OCI-LY7 (cell line): ENCODE results near the gene GABRR2. TPM values are rescaled to one million over a fixed set of nuclear protein-coding genes. Genes with fewer than 3 reads are reported as not detected.

Experiments
- BruUV-seq: library from RNA; stranded (reverse); fragments of 400-500 nt; replicated peaks from 2 replicates; lab custom pipeline; 2021; lab: Mats Ljungman, UMichigan
- CTCF ChIA-PET: fragments of 300-600 bp; sonication (Branson Sonifier 250); formaldehyde crosslinking; loops from one replicate; lab custom pipeline; 2022; ENCODE audit warnings: antibody characterized with exemption; ENCODE audit not compliant: unreplicated experiment; lab: Charles Lee
- POLR2A ChIA-PET: fragments of 300-600 bp; sonication (Branson Sonifier 250); formaldehyde crosslinking; loops from one replicate; lab custom pipeline; 2022; ENCODE audit warnings: antibody characterized with exemption; lab: Charles Lee
- DNase-seq: peaks from one replicate; pipeline ENCODE4 v3.0.0-alpha.2; 2015; ENCODE audit warnings: low spot score
- H2AFZ ChIP-seq: fragments of 200-600 bp; sonication (generic), shearing (Covaris generic); 2 replicates; pipeline ENCODE4 v1.6.1; 2014; ENCODE audit warnings: mild to moderate bottlenecking, antibody characterized with exemption, low read length, moderate library complexity
- H3K27ac ChIP-seq: fragments of 200-600 bp; sonication (generic); 2 replicates; pipeline ENCODE4 v1.5.1; 2014; ENCODE audit warnings: mixed run types, low read depth, mild to moderate bottlenecking, moderate library complexity, low read length, inconsistent platforms; ENCODE audit not compliant: poor library complexity, severe bottlenecking
- H3K36me3 ChIP-seq: fragments of 200-600 bp; sonication (generic); 2 replicates; pipeline ENCODE4 v1.6.1; 2014; ENCODE audit warnings: mild to moderate bottlenecking, antibody characterized with exemption, low read length, moderate library complexity, mixed read lengths; ENCODE audit not compliant: insufficient read depth
- H3K4me1 ChIP-seq: fragments of 200-600 bp; sonication (generic); 2 replicates; pipeline ENCODE4 v1.5.1; 2014; ENCODE audit warnings: mild to moderate bottlenecking, low read length; ENCODE audit not compliant: insufficient read depth, poor library complexity, severe bottlenecking
- H3K4me2 ChIP-seq: fragments of 200-600 bp; sonication (generic); 2 replicates; pipeline ENCODE4 v1.6.1; 2014; ENCODE audit warnings: mild to moderate bottlenecking, low read length
- H3K4me3 ChIP-seq: fragments of 200-600 bp; sonication (generic); 2 replicates; pipeline ENCODE4 v1.5.1; 2014; ENCODE audit warnings: mild to moderate bottlenecking, low read depth, low read length; ENCODE audit not compliant: poor library complexity, severe bottlenecking
- H3K79me2 ChIP-seq: fragments of 200-600 bp; sonication (generic); 2 replicates; pipeline ENCODE4 v1.6.1; 2016; ENCODE audit warnings: low read depth, mild to moderate bottlenecking, low read length, moderate library complexity, mixed read lengths; ENCODE audit not compliant: insufficient read depth
- H3K9me2 ChIP-seq: fragments of 200-600 bp; sonication (generic); 2 replicates; pipeline ENCODE4 v1.6.1; 2016; ENCODE audit warnings: mild to moderate bottlenecking, low read length, mixed read lengths; ENCODE audit not compliant: insufficient read depth
- H3K9me3 ChIP-seq: fragments of 200-600 bp; sonication (generic); 2 replicates; pipeline ENCODE4 v1.6.1; 2014; ENCODE audit warnings: mild to moderate bottlenecking, mixed run types, low read length, mixed read lengths
- H4K20me1 ChIP-seq: fragments of 200-600 bp; sonication (generic); 2 replicates; pipeline ENCODE4 v1.6.1; 2014; ENCODE audit warnings: mild to moderate bottlenecking, antibody characterized with exemption, low read length, moderate library complexity, mixed read lengths; ENCODE audit not compliant: insufficient read depth
- EZH2phosphoT487 ChIP-seq: fragments of 200-600 bp; sonication (generic); IDR thresholded peaks from 2 replicates; pipeline ENCODE4 v1.6.1; 2018; ENCODE audit warnings: low read depth, borderline replicate concordance, mild to moderate bottlenecking, mixed run types, antibody characterized with exemption, low read length, moderate library complexity, mixed read lengths
- intact Hi-C: fragments of 100-400 bp; cut with micrococcal nuclease; formaldehyde crosslinking; loops from one replicate; pipeline ENCODE4 v1.10.0; 2022; ENCODE audit not compliant: unreplicated experiment
- total RNA-seq, 2 experiments: library from RNA; depleted of rRNA in 1 of 2; stranded (reverse); fragments of >200 nt in 1 of 2; shearing (Covaris generic) in 1 of 2; gene quantifications; 2 replicates each; pipeline ENCODE4 v1.2.3, GENCODE V29; 2014 to 2022
- TF ChIP-seq, protein P1 (sequence below): fragments of 200-600 bp; sonication (generic); conservative IDR thresholded peaks from 2 replicates; pipeline ENCODE4 v1.5.1; 2014; ENCODE audit warnings: mild to moderate bottlenecking, antibody characterized with exemption, low read length, moderate library complexity, mixed read lengths

The GABRR2 gene
- total RNA-seq, 2 experiments from 2014 or later = 5.2 to 7.0 TPM

DNA sequence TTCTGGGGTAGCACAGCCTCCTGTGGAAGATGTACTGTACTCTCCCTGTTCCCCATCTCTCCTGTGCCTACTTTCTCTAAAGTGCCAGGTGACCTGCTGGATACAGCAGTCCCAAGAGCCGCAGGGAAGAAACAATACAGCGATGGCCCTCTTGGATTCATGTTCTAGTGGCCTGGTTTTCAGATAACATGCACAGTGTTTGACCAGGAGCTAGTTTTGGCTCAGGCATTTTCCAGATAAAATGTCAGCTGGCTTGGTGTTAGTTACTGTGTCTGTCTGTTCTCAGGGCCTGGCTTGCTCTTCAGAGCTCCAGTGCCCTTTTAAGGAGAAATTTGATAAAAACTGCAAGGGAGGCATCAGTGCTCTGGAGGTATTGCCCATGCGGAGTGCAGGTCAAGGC, 41.3 kb downstream of the GABRR2 start:
- CTCF ChIA-PET = no interaction called here
- H3K9me3 ChIP-seq = no peaks in the 10 kb centered on the region
- H3K27ac ChIP-seq = no peak overlapping the region
- no peak overlapping the region for H3K4me3 ChIP-seq
- DNase-seq = no peak
- POLR2A ChIA-PET = interaction anchor here (0.9 kb wide), 1 partner anchor 24 kb away, joined by 3 read pairs; no protein-coding TSS in a partner anchor
- no peaks in the 10 kb centered on the region for H4K20me1 ChIP-seq
- H3K4me1 ChIP-seq = peaks cover 23% of the 10 kb centered on the region
- H2AFZ ChIP-seq = no peak overlapping the region
- H3K9me2 ChIP-seq = no peaks in the 10 kb centered on the region
- BruUV-seq = no TSS peak
- no peak overlapping the region for H3K4me2 ChIP-seq
- intact Hi-C loops = no loop called here
- 0 out of 2 replicates have a peak, but pooled peaks cover 3% of the 10 kb centered on the region for H3K79me2 ChIP-seq
- no peak for TF ChIP-seq EZH2phosphoT487
- TF ChIP-seq, protein P1, sequence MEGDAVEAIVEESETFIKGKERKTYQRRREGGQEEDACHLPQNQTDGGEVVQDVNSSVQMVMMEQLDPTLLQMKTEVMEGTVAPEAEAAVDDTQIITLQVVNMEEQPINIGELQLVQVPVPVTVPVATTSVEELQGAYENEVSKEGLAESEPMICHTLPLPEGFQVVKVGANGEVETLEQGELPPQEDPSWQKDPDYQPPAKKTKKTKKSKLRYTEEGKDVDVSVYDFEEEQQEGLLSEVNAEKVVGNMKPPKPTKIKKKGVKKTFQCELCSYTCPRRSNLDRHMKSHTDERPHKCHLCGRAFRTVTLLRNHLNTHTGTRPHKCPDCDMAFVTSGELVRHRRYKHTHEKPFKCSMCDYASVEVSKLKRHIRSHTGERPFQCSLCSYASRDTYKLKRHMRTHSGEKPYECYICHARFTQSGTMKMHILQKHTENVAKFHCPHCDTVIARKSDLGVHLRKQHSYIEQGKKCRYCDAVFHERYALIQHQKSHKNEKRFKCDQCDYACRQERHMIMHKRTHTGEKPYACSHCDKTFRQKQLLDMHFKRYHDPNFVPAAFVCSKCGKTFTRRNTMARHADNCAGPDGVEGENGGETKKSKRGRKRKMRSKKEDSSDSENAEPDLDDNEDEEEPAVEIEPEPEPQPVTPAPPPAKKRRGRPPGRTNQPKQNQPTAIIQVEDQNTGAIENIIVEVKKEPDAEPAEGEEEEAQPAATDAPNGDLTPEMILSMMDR = no peak
- no peaks in the 10 kb centered on the region for H3K36me3 ChIP-seq

DNA sequence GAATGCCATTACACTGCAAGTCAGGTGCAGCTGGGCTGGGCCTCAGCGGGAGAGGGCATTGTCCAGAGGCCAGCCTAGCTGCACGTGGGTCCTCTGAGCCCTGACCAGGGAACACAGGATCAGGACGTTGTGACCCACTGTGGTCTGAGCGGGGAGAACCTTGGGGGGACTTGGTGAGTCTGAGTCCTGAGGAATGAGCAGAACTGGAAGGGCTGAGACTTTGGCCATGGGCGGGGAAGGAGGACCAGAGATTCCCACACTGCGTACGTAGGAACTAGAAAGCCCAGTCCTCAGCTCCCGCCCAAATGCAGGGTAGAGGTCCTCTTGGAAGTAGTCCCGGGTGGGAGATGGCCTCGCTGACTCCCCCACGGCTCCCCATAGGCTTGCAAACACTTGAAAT, 42.5 kb downstream of the GABRR2 start:
- H4K20me1 ChIP-seq = no peaks in the 10 kb centered on the region
- DNase-seq = no peak
- intact Hi-C loops = no loop called here
- no TSS peak for BruUV-seq
- H3K9me2 ChIP-seq = no peaks in the 10 kb centered on the region
- H3K9me3 ChIP-seq = no peaks in the 10 kb centered on the region
- no peaks in the 10 kb centered on the region for H3K36me3 ChIP-seq
- H3K27ac ChIP-seq = no peak overlapping the region
- no peak overlapping the region for H3K4me3 ChIP-seq
- peaks cover 23% of the 10 kb centered on the region for H3K4me1 ChIP-seq
- ChIA-PET POLR2A (interaction anchor here (0.7 kb wide), 1 partner anchor 197 kb away, joined by 3 read pairs; no protein-coding TSS in a partner anchor), CTCF (no interaction called here)
- H3K4me2 ChIP-seq = no peak overlapping the region
- TF ChIP-seq EZH2phosphoT487 = no peak
- TF ChIP-seq, protein P1 = no peak
- H3K79me2 ChIP-seq = 0 out of 2 replicates have a peak, but pooled peaks cover 3% of the 10 kb centered on the region
- H2AFZ ChIP-seq = no peak overlapping the region
